HG03039 (cell line): ENCODE data around the gene SDHD.

Experiments used
- ATAC-seq: cut with Tn5 transposase; IDR thresholded peaks from one replicate; pipeline ENCODE4 v1.9.1; 2021; ENCODE audit warnings: mild to moderate bottlenecking, moderate library complexity; ENCODE audit not compliant: unreplicated experiment

Gene SDHD

DNA sequence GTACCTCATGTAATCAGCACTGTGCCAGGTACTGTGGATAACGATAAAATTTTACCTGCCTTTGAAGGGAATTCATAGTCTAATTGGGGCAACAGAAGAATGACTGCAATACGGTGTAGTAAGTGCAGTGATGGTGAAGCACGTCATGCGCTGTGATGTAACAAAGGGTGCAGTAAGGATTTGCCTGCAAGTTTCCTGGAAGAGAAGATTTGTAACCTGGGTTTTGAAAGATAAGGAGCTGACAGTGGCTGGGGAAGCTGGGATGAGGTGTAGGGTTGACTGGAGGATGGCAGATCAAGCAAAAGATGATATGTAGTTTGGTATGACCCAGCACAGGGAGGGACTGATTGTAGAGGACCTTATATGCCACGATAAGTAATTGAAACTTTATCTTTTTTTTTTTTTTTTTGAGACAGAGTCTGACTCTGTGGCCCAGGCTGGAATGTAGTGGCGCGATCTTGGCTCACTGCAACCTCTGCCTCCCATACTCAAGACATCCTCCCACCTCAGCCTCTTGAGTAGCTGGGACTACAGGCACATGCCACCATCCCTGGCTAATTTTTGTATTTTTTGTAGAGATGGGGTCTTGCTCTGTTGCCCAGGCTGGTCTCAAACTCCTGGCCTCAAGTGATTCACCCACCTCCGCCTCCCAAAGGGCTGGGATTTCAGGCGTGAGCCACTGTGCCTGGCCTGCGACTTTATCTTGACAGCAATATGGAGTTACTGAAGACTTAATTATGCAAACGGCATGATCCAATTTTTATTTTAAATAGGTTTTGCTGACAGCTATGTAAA is 11.3 kb downstream of the SDHD start:
- no peak for ATAC-seq

DNA sequence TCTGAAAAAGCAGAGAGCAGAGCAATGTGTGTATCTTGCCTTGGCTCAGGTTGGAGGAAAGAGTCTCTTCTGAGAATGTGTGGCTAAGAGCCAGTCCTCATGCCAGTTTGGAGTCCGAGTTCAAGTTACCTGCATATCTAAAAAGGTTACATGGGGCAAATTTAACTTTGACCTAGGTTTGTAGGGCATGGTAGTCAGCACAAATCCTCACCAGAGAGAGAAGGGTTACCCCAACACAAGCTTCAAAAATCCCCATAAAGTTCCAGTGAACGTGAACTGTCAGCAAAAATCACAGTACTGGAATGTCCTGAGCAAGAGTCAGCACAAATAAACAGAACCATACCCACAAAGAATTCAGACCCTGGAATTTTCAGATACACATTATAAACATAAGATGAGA is 13.8 kb downstream of the SDHD start:
- no peak for ATAC-seq

GRCh38 chr11:112103446-112103845 is 16.8 kb downstream of the SDHD start:
- ATAC-seq: no peak

GRCh38 chr11:112106070-112106469 is 19.4 kb downstream of the SDHD start:
- ATAC-seq: no peak

- ATAC-seq: no peak
Observed at GRCh38 chr11:112113539-112114457, 27.1 kb downstream of the SDHD start.

GRCh38 chr11:112114460-112114859 is 27.8 kb downstream of the SDHD start:
- ATAC-seq: no peak

GRCh38 chr11:112115386-112115785 is 28.7 kb downstream of the SDHD start:
- ATAC-seq: no peak

- ATAC-seq: no peak
Observed at GRCh38 chr11:112118176-112118575, 31.5 kb downstream of the SDHD start.

- ATAC-seq: no peak
Observed at GRCh38 chr11:112121981-112122615, 35.4 kb downstream of the SDHD start.

DNA sequence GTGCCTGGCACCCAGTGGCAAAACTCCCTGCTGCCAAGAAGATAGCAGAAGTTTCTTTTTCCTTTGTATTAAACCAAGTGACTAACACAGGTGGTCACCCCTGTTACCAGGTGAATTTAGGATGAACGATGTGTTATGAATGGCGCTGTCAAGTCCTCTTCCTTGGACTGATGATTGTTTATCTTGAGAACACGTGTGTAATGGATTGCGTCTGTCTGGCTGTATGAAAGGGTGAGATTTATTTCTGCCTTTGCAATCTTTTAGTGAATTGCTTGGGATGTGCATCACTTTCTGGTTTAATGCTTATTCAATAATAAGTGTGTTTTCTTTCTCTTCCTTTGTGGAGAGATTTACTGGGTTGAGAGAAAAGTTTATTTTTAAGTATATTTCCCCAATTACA is 36.5 kb downstream of the SDHD start:
- no peak for ATAC-seq

DNA sequence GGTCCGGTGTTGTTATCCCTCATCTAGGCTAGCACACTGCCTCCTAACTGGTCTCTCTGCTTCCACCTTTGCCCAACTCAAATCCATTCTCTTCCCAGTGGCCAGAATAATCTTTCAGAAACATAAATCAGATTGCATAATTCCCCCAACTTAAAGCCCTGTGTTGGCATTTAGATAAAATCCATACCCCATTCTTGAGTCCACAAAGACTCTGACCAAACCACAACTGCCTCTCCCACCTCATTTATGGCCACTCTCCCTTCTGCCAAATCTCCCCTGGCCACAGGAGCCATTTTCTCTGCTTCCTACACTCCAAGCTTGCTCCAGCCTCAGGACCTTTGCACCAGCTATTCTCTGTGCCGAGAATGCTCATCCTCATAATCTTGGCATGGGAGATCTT is 40.4 kb downstream of the SDHD start:
- ATAC-seq: no peak

DNA sequence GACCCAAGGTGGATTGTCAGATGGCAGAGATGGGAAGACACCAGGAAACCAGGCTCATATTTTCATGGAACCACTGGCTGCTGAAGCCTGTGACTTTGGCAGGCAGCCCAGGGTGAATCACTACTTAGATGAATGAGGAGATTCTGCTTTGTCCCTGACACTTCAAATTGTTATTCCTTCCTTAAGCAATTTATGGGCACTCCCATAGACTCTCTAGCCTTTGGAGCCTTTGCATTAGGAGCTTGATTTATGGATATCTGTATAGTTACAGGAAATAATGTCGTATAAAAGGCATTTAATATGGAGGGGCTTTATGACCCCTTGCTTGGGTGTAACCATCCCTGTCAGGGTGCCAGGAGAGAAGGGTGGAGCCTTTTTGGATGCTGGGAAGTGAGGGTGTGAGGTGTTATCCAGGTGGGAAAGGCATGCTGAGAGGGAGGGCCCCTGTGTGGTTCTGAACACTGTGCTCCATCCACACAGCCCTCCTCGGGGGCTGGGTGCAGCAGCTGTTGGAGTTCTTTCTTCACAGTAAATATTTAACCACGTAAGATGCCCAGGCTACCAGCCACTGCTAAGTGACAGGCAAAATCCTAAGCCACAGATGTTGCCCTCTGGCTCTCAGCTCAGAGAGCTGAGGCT is 41.9 kb downstream of the SDHD start:
- ATAC-seq: no peak

DNA sequence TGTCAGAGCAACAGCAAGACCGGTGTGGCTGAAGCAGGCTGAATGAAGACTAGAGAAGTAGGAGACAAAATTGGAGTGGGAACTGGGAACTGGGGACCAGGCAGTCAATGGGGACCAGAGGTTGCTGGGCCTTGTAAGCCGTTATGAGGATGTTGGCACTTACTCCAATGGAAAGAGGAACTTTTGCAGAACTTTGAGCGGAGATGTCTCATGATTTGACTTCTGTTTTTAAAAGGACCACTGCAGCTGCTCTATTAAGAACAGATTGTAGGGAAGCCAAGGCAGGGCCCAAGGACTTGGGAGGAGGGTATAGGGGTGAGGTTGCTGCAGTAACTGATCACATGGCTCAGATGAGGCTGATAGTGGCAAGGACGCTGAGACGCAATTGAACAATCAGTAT is 43.0 kb downstream of the SDHD start:
- ATAC-seq: no peak

GRCh38 chr11:112132737-112133136 is 46.1 kb downstream of the SDHD start:
- no peak for ATAC-seq

DNA sequence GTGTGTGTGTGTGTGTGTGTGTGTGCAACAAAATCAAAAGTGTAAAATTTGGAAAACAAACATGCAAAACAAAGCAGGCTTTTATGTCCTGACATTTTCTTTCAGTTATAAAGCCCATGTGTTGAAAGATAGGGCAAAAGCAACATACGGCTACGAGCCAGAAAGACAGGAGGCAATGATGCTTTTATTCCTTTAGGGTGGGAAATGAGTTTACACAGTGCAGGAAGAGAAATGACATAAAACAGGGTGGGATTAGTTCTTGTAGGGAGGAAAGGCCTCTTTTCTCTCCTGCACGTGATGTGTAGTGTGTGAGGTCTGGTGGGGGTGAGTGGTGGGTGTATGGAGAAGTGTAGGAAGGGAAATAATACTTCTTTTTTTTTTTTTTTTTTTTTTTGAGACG is 47.8 kb downstream of the SDHD start:
- no peak for ATAC-seq

GRCh38 chr11:112143597-112143996 is 56.9 kb downstream of the SDHD start:
- no peak for ATAC-seq
